ENCODE measurements around the gene CASZ1.

Gene CASZ1

GRCh38 chr1:10745886-10746455, 50.5 kb downstream of the CASZ1 start:
- no peak for DNase-seq

GRCh38 chr1:10745383-10745782, 51.1 kb downstream of the CASZ1 start:
- DNase-seq, result no peak

- no peak for DNase-seq
These were observed 51.7 kb downstream of the CASZ1 start for GRCh38 chr1:10744654-10745238.

GRCh38 chr1:10744029-10744428, 52.4 kb downstream of the CASZ1 start:
- no peak for DNase-seq

- DNase-seq, result no peak
These were observed 54.8 kb downstream of the CASZ1 start for GRCh38 chr1:10741696-10742095.

- no peak for DNase-seq
These were observed 56.3 kb downstream of the CASZ1 start for GRCh38 chr1:10740123-10740522.

- DNase-seq, result no peak
These were observed 56.9 kb downstream of the CASZ1 start for GRCh38 chr1:10739589-10739988.

GRCh38 chr1:10738061-10739058, 58.1 kb downstream of the CASZ1 start:
- DNase-seq, result no peak

- no peak for DNase-seq
These were observed 58.8 kb downstream of the CASZ1 start for GRCh38 chr1:10737651-10738050.

- DNase-seq, result no peak
These were observed 59.5 kb downstream of the CASZ1 start for GRCh38 chr1:10736634-10737586.

GRCh38 chr1:10735563-10736305, 60.7 kb downstream of the CASZ1 start:
- DNase-seq, result no peak

GRCh38 chr1:10734962-10735544, 61.4 kb downstream of the CASZ1 start:
- no peak for DNase-seq

- no peak for DNase-seq
These were observed 62.1 kb downstream of the CASZ1 start for GRCh38 chr1:10734375-10734774.

- no peak for DNase-seq
These were observed 62.7 kb downstream of the CASZ1 start for GRCh38 chr1:10733474-10734366.

GRCh38 chr1:10730985-10731384, 65.5 kb downstream of the CASZ1 start:
- DNase-seq, result no peak

GRCh38 chr1:10728595-10729410, 67.6 kb downstream of the CASZ1 start:
- no peak for DNase-seq

GRCh38 chr1:10727751-10728232, 68.7 kb downstream of the CASZ1 start:
- DNase-seq, result no peak

GRCh38 chr1:10726355-10726754, 70.1 kb downstream of the CASZ1 start:
- DNase-seq, result no peak
